Vein endothelial cell (primary cell): ENCODE data around the gene HYOU1. TPM values are rescaled to one million over a fixed set of nuclear protein-coding genes. Genes with fewer than 3 reads are reported as not detected.

Source experiments
- small RNA-seq: library from RNA; depleted of rRNA; stranded (forward); fragments of <200 nt; gene quantifications from one replicate; pipeline ENCODE3, GENCODE V24; 2012
- total RNA-seq: library from RNA; depleted of rRNA; stranded (reverse); fragments of >200 nt; gene quantifications from 2 replicates; pipeline ENCODE4 v1.2.3, GENCODE V29; 2012

Gene HYOU1, protein sequence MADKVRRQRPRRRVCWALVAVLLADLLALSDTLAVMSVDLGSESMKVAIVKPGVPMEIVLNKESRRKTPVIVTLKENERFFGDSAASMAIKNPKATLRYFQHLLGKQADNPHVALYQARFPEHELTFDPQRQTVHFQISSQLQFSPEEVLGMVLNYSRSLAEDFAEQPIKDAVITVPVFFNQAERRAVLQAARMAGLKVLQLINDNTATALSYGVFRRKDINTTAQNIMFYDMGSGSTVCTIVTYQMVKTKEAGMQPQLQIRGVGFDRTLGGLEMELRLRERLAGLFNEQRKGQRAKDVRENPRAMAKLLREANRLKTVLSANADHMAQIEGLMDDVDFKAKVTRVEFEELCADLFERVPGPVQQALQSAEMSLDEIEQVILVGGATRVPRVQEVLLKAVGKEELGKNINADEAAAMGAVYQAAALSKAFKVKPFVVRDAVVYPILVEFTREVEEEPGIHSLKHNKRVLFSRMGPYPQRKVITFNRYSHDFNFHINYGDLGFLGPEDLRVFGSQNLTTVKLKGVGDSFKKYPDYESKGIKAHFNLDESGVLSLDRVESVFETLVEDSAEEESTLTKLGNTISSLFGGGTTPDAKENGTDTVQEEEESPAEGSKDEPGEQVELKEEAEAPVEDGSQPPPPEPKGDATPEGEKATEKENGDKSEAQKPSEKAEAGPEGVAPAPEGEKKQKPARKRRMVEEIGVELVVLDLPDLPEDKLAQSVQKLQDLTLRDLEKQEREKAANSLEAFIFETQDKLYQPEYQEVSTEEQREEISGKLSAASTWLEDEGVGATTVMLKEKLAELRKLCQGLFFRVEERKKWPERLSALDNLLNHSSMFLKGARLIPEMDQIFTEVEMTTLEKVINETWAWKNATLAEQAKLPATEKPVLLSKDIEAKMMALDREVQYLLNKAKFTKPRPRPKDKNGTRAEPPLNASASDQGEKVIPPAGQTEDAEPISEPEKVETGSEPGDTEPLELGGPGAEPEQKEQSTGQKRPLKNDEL
- 230 and 263 TPM in 2 replicates for total RNA-seq

GRCh38 chr11:119057000-119057769, at the start of gene HYOU1:
Gene HYOU1, minus strand, starts transcription at chr11:119057205. Its CDS starts 1,045 bp downstream, at chr11:119056160.

GRCh38 chr11:119101759-119102423, 44.9 kb upstream of the HYOU1 start, which contains the start of gene DPAGT1:
Gene DPAGT1, minus strand, starts transcription at chr11:119101853. Its CDS starts 198 bp downstream, at chr11:119101655.

GRCh38 chr11:119084663-119085436, 27.8 kb upstream of the HYOU1 start, which contains the start of gene HMBS:
Gene HMBS, plus strand, starts transcription at chr11:119084881. Its CDS starts 153 bp downstream, at chr11:119085034.

GRCh38 chr11:119067371-119068222, 10.6 kb upstream of the HYOU1 start, which contains the start of gene VPS11:
Gene VPS11, plus strand, starts transcription at chr11:119067818. Its CDS starts 6 bp downstream, at chr11:119067824.

GRCh38 chr11:119030329-119031047, 26.5 kb downstream of the HYOU1 start, which contains the start of gene SLC37A4:
Gene SLC37A4, minus strand, starts transcription at chr11:119030877.

GRCh38 chr11:119018074-119018938, 38.7 kb downstream of the HYOU1 start, which contains the start of the genes RPS25 and TRAPPC4:
Gene RPS25, minus strand, starts transcription at chr11:119018343. Its CDS starts 59 bp downstream, at chr11:119018284.
Gene TRAPPC4, plus strand, starts transcription at chr11:119018766. Its CDS starts 30 bp downstream, at chr11:119018796.

DNA sequence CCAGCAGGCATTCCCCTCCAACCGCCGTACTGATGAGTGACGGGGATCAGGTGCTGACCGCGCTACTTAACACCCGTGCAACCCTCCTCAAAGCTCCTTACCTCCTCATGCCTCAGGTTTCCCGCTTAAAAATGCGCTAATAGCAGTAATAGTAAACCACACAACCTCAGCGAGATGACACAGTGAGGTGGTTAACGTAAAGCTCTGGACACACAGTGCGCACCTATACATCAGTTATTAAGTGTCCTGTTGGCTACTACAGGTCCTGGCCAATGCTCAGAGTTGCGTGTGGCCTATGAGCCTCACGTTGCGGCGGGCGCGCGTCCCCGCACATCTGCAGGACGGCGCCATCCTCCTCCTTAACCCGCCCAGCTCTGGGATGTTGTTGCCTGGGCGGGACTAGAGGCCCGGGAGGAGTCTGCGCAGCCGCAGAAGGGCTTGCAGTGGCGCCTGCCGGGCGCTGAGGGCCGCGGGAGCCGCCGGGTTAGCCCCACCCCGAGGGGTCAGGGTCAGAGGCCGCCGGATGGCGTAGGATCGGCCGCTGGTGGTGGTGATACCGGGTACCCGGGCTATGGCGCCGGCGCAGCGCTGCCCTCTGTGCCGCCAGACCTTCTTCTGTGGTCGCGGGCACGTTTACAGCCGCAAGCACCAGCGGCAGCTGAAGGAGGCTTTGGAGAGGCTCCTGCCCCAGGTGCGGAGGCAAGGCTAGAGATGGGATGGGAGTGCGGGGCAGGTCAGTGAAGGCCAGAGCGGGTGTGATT, 59.2 kb downstream of the HYOU1 start, which contains the start of gene CENATAC:
Gene CENATAC, plus strand, starts transcription at position 512 of the 761 bp plus-strand sequence. Its CDS starts 60 bp downstream, at position 572.

Small RNAs within 50 kb of the gene (small RNA-seq; reads per million reads assigned to genes)
- gene AP003392.2 (0.08 reads per million), gene RF00017 (not detected), gene RF00019 (not detected)

Other genes with a start within 250 kb of the HYOU1 start
- gene CXCR5, start 173.3 kb downstream of the HYOU1 start, total RNA-seq: not detected in 2 replicates
- 13.9 and 22.9 TPM in 2 replicates for gene BCL9L, start 131.3 kb downstream of the HYOU1 start, total RNA-seq
- gene UPK2, start 100.9 kb downstream of the HYOU1 start, total RNA-seq: not detected in 2 replicates
- gene FOXR1, start 85.4 kb downstream of the HYOU1 start, total RNA-seq: not detected in 2 replicates
- 24.2 and 27.2 TPM in 2 replicates for gene CENATAC, start 59.1 kb downstream of the HYOU1 start, total RNA-seq
- gene RPS25, start 38.9 kb downstream of the HYOU1 start, total RNA-seq: 1,172 and 2,215 TPM in 2 replicates
- 54.2 and 66.2 TPM in 2 replicates for gene TRAPPC4, start 38.4 kb downstream of the HYOU1 start, total RNA-seq
- gene SLC37A4, start 26.3 kb downstream of the HYOU1 start, total RNA-seq: 17.7 and 27.4 TPM in 2 replicates
- gene VPS11, start 10.6 kb upstream of the HYOU1 start, total RNA-seq: 25.5 and 32.3 TPM in 2 replicates
- gene HMBS, start 27.7 kb upstream of the HYOU1 start, total RNA-seq: 6.9 and 7.3 TPM in 2 replicates
- 27.2 and 34.9 TPM in 2 replicates for gene DPAGT1, start 44.6 kb upstream of the HYOU1 start, total RNA-seq
- 4.6 and 6.2 TPM in 2 replicates for gene C2CD2L, start 50.1 kb upstream of the HYOU1 start, total RNA-seq
- gene HINFP, start 64.4 kb upstream of the HYOU1 start, total RNA-seq: 24.4 and 24.5 TPM in 2 replicates
- gene ABCG4, start 91.8 kb upstream of the HYOU1 start, total RNA-seq: 0.33 and 1.1 TPM in 2 replicates
- 17.5 and 22.5 TPM in 2 replicates for gene NLRX1, start 111.5 kb upstream of the HYOU1 start, total RNA-seq
- gene NHERF4, start 128.3 kb upstream of the HYOU1 start, total RNA-seq: not detected in 2 replicates
- 23.2 and 33.1 TPM in 2 replicates for gene CBL, start 149.1 kb upstream of the HYOU1 start, total RNA-seq